Measurements from ENCODE around the gene CACNG7. TPM values are rescaled to one million over a fixed set of nuclear protein-coding genes. Genes with fewer than 3 reads are reported as not detected.

The CACNG7 gene
- polyA plus RNA-seq, 1 donor from 2014 or later = 27.8 TPM

DNA sequence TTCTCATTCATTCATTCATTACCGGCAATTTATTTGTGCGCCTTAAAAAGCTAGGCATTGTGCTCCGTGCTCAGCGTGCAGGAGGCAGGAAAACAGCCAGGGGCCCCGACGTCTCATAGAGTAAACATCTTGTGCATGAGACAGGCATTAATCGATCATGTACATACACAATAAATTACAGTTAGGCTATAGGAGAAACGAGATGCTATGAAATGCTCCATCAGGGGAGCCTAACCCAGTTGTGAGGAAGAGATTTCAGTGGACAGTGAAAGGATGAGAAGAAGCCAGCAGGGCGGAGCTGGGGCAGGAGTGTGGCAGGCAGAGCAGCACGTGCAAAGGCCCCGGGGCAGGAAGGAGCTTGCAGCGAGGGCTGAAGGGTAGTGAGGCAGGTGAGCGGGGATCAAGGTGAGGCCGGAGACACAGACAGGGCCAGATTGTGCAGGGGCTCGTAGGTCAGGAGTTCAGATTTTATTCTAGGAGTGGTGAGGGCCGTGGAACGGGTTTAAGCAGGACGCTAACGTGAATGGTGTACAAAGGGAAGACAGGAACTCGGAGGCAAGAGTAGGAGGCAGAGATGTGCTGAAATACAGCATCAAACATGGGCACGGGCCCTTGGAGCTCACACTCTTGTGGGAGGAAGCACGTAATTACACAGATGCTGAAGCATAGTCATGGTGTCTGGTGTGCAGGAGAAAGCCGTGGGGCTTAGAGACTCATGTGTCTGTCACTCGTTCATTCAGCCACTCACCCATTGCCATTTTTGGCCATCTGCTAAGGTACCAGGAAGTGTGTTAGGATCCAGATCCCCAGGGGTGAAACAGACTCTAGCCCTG, 74.6 kb downstream of the CACNG7 start:
- H2AFZ ChIP-seq (ENCODE audit: low read depth, low read length) = no peak overlapping the region
- no peaks in the 10 kb centered on the region for H3K9me2 ChIP-seq (ENCODE audit: insufficient read depth, low read length)
- H3K4me2 ChIP-seq (ENCODE audit: low read length) = no peak overlapping the region
- H3K27me3 ChIP-seq (ENCODE audit: insufficient read depth, low read depth, low read length) = no peaks in the 10 kb centered on the region
- TF ChIP-seq, protein P1, sequence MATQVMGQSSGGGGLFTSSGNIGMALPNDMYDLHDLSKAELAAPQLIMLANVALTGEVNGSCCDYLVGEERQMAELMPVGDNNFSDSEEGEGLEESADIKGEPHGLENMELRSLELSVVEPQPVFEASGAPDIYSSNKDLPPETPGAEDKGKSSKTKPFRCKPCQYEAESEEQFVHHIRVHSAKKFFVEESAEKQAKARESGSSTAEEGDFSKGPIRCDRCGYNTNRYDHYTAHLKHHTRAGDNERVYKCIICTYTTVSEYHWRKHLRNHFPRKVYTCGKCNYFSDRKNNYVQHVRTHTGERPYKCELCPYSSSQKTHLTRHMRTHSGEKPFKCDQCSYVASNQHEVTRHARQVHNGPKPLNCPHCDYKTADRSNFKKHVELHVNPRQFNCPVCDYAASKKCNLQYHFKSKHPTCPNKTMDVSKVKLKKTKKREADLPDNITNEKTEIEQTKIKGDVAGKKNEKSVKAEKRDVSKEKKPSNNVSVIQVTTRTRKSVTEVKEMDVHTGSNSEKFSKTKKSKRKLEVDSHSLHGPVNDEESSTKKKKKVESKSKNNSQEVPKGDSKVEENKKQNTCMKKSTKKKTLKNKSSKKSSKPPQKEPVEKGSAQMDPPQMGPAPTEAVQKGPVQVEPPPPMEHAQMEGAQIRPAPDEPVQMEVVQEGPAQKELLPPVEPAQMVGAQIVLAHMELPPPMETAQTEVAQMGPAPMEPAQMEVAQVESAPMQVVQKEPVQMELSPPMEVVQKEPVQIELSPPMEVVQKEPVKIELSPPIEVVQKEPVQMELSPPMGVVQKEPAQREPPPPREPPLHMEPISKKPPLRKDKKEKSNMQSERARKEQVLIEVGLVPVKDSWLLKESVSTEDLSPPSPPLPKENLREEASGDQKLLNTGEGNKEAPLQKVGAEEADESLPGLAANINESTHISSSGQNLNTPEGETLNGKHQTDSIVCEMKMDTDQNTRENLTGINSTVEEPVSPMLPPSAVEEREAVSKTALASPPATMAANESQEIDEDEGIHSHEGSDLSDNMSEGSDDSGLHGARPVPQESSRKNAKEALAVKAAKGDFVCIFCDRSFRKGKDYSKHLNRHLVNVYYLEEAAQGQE (IDR thresholded peaks at IDR 0.05; ENCODE audit: borderline replicate concordance) = no peak
- TF ChIP-seq RAD21 (conservative IDR thresholded peaks at IDR 0.05) (no peak), MXI1 (conservative IDR thresholded peaks at IDR 0.05; ENCODE audit: poor library complexity, severe bottlenecking) (no peak), EP300 (conservative IDR thresholded peaks at IDR 0.05; ENCODE audit: poor library complexity, severe bottlenecking) (no peak), POLR2AphosphoS5 (IDR thresholded peaks at IDR 0.05) (no peak), SMC3 (conservative IDR thresholded peaks at IDR 0.05; ENCODE audit: poor library complexity) (no peak), EZH2 (IDR thresholded peaks at IDR 0.05; ENCODE audit: borderline replicate concordance, insufficient read depth, low read length, poor library complexity, severe bottlenecking) (no peak), TAF1 (IDR thresholded peaks at IDR 0.05; ENCODE audit: low read depth) (no peak)
- TF ChIP-seq, protein P2, sequence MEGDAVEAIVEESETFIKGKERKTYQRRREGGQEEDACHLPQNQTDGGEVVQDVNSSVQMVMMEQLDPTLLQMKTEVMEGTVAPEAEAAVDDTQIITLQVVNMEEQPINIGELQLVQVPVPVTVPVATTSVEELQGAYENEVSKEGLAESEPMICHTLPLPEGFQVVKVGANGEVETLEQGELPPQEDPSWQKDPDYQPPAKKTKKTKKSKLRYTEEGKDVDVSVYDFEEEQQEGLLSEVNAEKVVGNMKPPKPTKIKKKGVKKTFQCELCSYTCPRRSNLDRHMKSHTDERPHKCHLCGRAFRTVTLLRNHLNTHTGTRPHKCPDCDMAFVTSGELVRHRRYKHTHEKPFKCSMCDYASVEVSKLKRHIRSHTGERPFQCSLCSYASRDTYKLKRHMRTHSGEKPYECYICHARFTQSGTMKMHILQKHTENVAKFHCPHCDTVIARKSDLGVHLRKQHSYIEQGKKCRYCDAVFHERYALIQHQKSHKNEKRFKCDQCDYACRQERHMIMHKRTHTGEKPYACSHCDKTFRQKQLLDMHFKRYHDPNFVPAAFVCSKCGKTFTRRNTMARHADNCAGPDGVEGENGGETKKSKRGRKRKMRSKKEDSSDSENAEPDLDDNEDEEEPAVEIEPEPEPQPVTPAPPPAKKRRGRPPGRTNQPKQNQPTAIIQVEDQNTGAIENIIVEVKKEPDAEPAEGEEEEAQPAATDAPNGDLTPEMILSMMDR (IDR thresholded peaks at IDR 0.05; ENCODE audit: poor library complexity, severe bottlenecking) = no peak
- no peak overlapping the region for H3K4me3 ChIP-seq (ENCODE audit: low read length)
- no peaks in the 10 kb centered on the region for H4K20me1 ChIP-seq (ENCODE audit: insufficient read depth)
- no peaks in the 10 kb centered on the region for H3K36me3 ChIP-seq (ENCODE audit: insufficient read depth, low read length)
- no peaks in the 10 kb centered on the region for H3K9me3 ChIP-seq (ENCODE audit: low read length)
- no peaks in the 10 kb centered on the region for H3K79me2 ChIP-seq (replicated peaks; ENCODE audit: insufficient read depth, low read length)
- H3K27ac ChIP-seq (ENCODE audit: low read length) = no peak overlapping the region
- H3K9ac ChIP-seq (ENCODE audit: low read length) = no peak overlapping the region
- H3F3A ChIP-seq (ENCODE audit: insufficient read depth, low read length, poor library complexity, severe bottlenecking) = no peaks in the 10 kb centered on the region

DNA sequence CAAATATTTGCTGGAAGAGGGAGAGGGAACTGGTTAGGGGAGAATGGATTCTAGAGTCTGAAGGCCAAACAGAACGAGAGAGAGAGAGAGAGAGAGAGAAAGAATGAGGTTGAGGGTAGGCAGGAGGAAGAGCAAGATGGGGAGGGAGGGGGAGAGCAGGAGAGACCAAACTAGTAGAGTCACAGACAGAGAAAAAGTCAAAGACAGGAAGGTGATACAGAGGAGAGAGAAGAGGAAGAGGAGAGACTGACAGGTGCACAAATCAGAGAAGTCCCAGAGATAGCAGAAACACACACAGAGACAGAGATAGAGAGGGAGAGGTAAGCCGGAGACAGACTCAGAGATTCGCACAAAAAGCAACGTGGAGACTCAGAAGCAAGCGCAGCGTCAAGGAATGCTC, 76.8 kb downstream of the CACNG7 start:
- H3K4me2 ChIP-seq (ENCODE audit: low read length) = no peak overlapping the region
- no peaks in the 10 kb centered on the region for H3F3A ChIP-seq (ENCODE audit: insufficient read depth, low read length, poor library complexity, severe bottlenecking)
- H4K20me1 ChIP-seq (ENCODE audit: insufficient read depth) = no peaks in the 10 kb centered on the region
- H2AFZ ChIP-seq (ENCODE audit: low read depth, low read length) = no peak overlapping the region
- no peak overlapping the region for H3K27ac ChIP-seq (ENCODE audit: low read length)
- H3K4me3 ChIP-seq (ENCODE audit: low read length) = no peak overlapping the region
- no peaks in the 10 kb centered on the region for H3K36me3 ChIP-seq (ENCODE audit: insufficient read depth, low read length)
- no peaks in the 10 kb centered on the region for H3K9me2 ChIP-seq (ENCODE audit: insufficient read depth, low read length)
- no peaks in the 10 kb centered on the region for H3K79me2 ChIP-seq (replicated peaks; ENCODE audit: insufficient read depth, low read length)
- H3K9me3 ChIP-seq (ENCODE audit: low read length) = no peaks in the 10 kb centered on the region
- H3K9ac ChIP-seq (ENCODE audit: low read length) = no peak overlapping the region
- no peak for TF ChIP-seq SMC3 (conservative IDR thresholded peaks at IDR 0.05; ENCODE audit: poor library complexity)
- no peak for TF ChIP-seq POLR2AphosphoS5 (IDR thresholded peaks at IDR 0.05)
- no peak for TF ChIP-seq MXI1 (conservative IDR thresholded peaks at IDR 0.05; ENCODE audit: poor library complexity, severe bottlenecking)
- TF ChIP-seq, protein P2 (IDR thresholded peaks at IDR 0.05; ENCODE audit: poor library complexity, severe bottlenecking) = no peak
- TF ChIP-seq, protein P1 (IDR thresholded peaks at IDR 0.05; ENCODE audit: borderline replicate concordance) = no peak
- TF ChIP-seq RAD21 (conservative IDR thresholded peaks at IDR 0.05) = no peak
- TF ChIP-seq TAF1 (IDR thresholded peaks at IDR 0.05; ENCODE audit: low read depth) = no peak
- TF ChIP-seq EZH2 (IDR thresholded peaks at IDR 0.05; ENCODE audit: borderline replicate concordance, insufficient read depth, low read length, poor library complexity, severe bottlenecking) = no peak
- no peak for TF ChIP-seq EP300 (conservative IDR thresholded peaks at IDR 0.05; ENCODE audit: poor library complexity, severe bottlenecking)
- H3K27me3 ChIP-seq (ENCODE audit: insufficient read depth, low read depth, low read length) = no peaks in the 10 kb centered on the region
